WTC11 (cell line): ENCODE data around the gene RHBDL1. TPM values are rescaled to one million over a fixed set of nuclear protein-coding genes. Genes with fewer than 3 reads are reported as not detected.
A peak's percentile ranks its signal among the peaks of the same experiment; 100 is the strongest.

Experiments used
- ATAC-seq: fragments of 200-7000 bp; cut with Tn5 transposase; 2 replicates; pipeline ENCODE4 v1.10.0; 2021; ENCODE audit warnings: mild to moderate bottlenecking, moderate library complexity
- CTCF ChIA-PET: fragments of 300-600 bp; sonication (Branson Sonifier 250); formaldehyde crosslinking; loops from one replicate; lab custom pipeline; 2021; ENCODE audit warnings: antibody characterized with exemption; lab: Charles Lee
- POLR2A ChIA-PET: fragments of 350-600 bp; sonication (Branson Sonifier 250); formaldehyde crosslinking; loops from one replicate; lab custom pipeline; 2021; ENCODE audit warnings: antibody characterized with exemption; lab: Charles Lee
- DNase-seq: peaks from one replicate; pipeline ENCODE4 v3.0.0; 2021; ENCODE audit warnings: low spot score
- H3K27ac Mint-ChIP-seq: 2 replicates; pipeline ENCODE4 v1.8.0; 2021; ENCODE audit warnings: mixed read lengths
- H3K27me3 Mint-ChIP-seq: 2 replicates; pipeline ENCODE4 v1.8.0; 2021; ENCODE audit warnings: low read depth, mild to moderate bottlenecking, moderate library complexity, mixed read lengths
- H3K36me3 Mint-ChIP-seq: 2 replicates; pipeline ENCODE4 v1.8.0; 2021; ENCODE audit warnings: mixed read lengths
- H3K4me1 Mint-ChIP-seq: 2 replicates; pipeline ENCODE4 v1.8.0; 2022; ENCODE audit warnings: mixed read lengths
- H3K4me3 Mint-ChIP-seq: 2 replicates; pipeline ENCODE4 v1.8.0; 2021; ENCODE audit warnings: mild to moderate bottlenecking, moderate library complexity, mixed read lengths
- H3K9me3 Mint-ChIP-seq: 2 replicates; pipeline ENCODE4 v1.8.0; 2021; ENCODE audit warnings: mixed read lengths
- ATF1 ChIP-seq: sonication (generic); formaldehyde crosslinking; IDR thresholded peaks from 2 replicates; pipeline ENCODE4 v1.8.1; 2023; ENCODE audit warnings: mild to moderate bottlenecking, moderate library complexity, missing genetic modification reagents
- CBFB ChIP-seq: sonication (generic); formaldehyde crosslinking; IDR thresholded peaks from 2 replicates; pipeline ENCODE4 v1.8.1; 2022; ENCODE audit warnings: mild to moderate bottlenecking, low read depth, missing genetic modification reagents
- GABPB1 ChIP-seq: sonication (generic); formaldehyde crosslinking; IDR thresholded peaks from 2 replicates; pipeline ENCODE4 v1.8.1; 2023; ENCODE audit warnings: mild to moderate bottlenecking, missing genetic modification reagents
- NFE2L1 ChIP-seq: sonication (generic); formaldehyde crosslinking; IDR thresholded peaks from 2 replicates; pipeline ENCODE4 v1.8.1; 2023; ENCODE audit warnings: missing genetic modification reagents
- RELA ChIP-seq: sonication (generic); formaldehyde crosslinking; IDR thresholded peaks from 2 replicates; pipeline ENCODE4 v1.8.1; 2022; ENCODE audit warnings: missing genetic modification reagents, mild to moderate bottlenecking, borderline replicate concordance
- SMAD3 ChIP-seq: sonication (generic); formaldehyde crosslinking; IDR thresholded peaks from 2 replicates; pipeline ENCODE4 v1.8.0; 2022; ENCODE audit warnings: missing genetic modification reagents, mild to moderate bottlenecking, borderline replicate concordance
- SOX15 ChIP-seq: fragments of 250-450 bp; sonication (Bioruptor Pico); IDR thresholded peaks from 2 replicates; pipeline ENCODE4 v1.9.0; 2021; ENCODE audit warnings: mild to moderate bottlenecking
- TEAD4 ChIP-seq: sonication (generic); formaldehyde crosslinking; IDR thresholded peaks from 2 replicates; pipeline ENCODE4 v1.8.0; 2022; ENCODE audit warnings: mild to moderate bottlenecking, missing genetic modification reagents
- ZNF121 ChIP-seq: sonication (generic); formaldehyde crosslinking; IDR thresholded peaks from 2 replicates; pipeline ENCODE4 v1.8.0; 2023; ENCODE audit warnings: missing genetic modification reagents
- ZNF232 ChIP-seq: sonication (generic); formaldehyde crosslinking; IDR thresholded peaks from 2 replicates; pipeline ENCODE4 v1.8.0; 2022; ENCODE audit warnings: mild to moderate bottlenecking, missing genetic modification reagents
- ZNF263 ChIP-seq: sonication (generic); formaldehyde crosslinking; IDR thresholded peaks from 2 replicates; pipeline ENCODE4 v1.8.1; 2022; ENCODE audit warnings: low read depth, mild to moderate bottlenecking, moderate library complexity, missing genetic modification reagents
- total RNA-seq: library from RNA; stranded (reverse); gene quantifications from 3 replicates; pipeline ENCODE4 v1.2.3, GENCODE V29; 2021
- TF ChIP-seq, protein P1 (sequence below): sonication (generic); formaldehyde crosslinking; IDR thresholded peaks from 2 replicates; pipeline ENCODE4 v1.8.1; 2022; ENCODE audit warnings: missing genetic modification reagents, borderline replicate concordance
- TF ChIP-seq, protein P2 (sequence below): fragments of 250-450 bp; sonication (Bioruptor Pico); IDR thresholded peaks from 2 replicates; pipeline ENCODE4 v1.9.0; 2021; ENCODE audit warnings: moderate library complexity, mild to moderate bottlenecking, inconsistent platforms, borderline replicate concordance
- TF ChIP-seq, protein P3 (sequence below): sonication (generic); formaldehyde crosslinking; IDR thresholded peaks from 2 replicates; pipeline ENCODE4 v1.8.1; 2022; ENCODE audit warnings: mild to moderate bottlenecking, missing genetic modification reagents, moderate library complexity, borderline replicate concordance
- TF ChIP-seq, protein P4 (sequence below): sonication (generic); formaldehyde crosslinking; IDR thresholded peaks from 2 replicates; pipeline ENCODE4 v1.8.0; 2023; ENCODE audit warnings: mild to moderate bottlenecking, missing genetic modification reagents
- TF ChIP-seq, protein P5 (sequence below): sonication (generic); formaldehyde crosslinking; IDR thresholded peaks from 2 replicates; pipeline ENCODE4 v1.8.1; 2023; ENCODE audit warnings: mild to moderate bottlenecking, missing genetic modification reagents
- TF ChIP-seq, protein P6 (sequence below): fragments of 200-600 bp; IDR thresholded peaks from 2 replicates; pipeline ENCODE4 v1.8.0; 2022; ENCODE audit warnings: antibody characterized with exemption
- TF ChIP-seq, protein P7 (sequence below): fragments of 250-450 bp; sonication (Bioruptor Pico); IDR thresholded peaks from 2 replicates; pipeline ENCODE4 v1.9.0; 2021; ENCODE audit warnings: mild to moderate bottlenecking
- TF ChIP-seq, protein P8 (sequence below): fragments of 250-450 bp; sonication (Bioruptor Pico); IDR thresholded peaks from 2 replicates; pipeline ENCODE4 v1.8.0; 2021; ENCODE audit warnings: mild to moderate bottlenecking

Gene RHBDL1
- total RNA-seq, 1 experiment from 2014 or later, result 8.2 TPM

DNA sequence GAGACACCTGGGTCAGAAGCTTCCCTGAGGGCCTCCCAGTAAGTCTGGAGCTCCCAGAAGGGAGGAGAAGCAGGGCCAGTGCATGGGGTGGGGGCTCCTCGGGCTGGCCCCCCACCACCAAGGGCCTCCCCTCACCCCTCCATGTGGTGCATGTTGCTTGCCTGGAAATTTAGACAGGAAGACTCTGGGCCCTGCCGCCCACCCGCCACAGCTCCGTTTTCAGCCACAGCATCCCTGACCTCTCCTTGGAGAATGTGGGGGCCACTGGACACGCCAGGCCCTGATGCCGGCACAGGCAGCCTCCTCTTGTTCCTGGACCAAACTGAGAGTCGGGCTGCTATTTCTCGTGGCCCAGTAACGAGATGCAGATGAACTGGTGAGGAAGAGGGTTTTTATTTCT is 36.6 kb upstream of the RHBDL1 start:
- Mint-ChIP-seq H3K9me3 (no peaks in the 10 kb centered on the region), H3K27ac (peak overlapping the region; percentile 72), H3K27me3 (peaks cover 4% of the 10 kb centered on the region; the same call in 1 of the 2 replicates), H3K4me3 (peak overlapping the region; percentile 36), H3K4me1 (peaks cover 19% of the 10 kb centered on the region), H3K36me3 (no peaks in the 10 kb centered on the region)
- ChIA-PET POLR2A (interaction anchor here (0.8 to 1.5 kb wide), 2 partner anchors 9 to 22 kb away, joined by 5 to 7 read pairs; no protein-coding TSS in a partner anchor), CTCF (interaction anchor here (0.5 to 4.0 kb wide), 13 partner anchors 9 to 361 kb away, joined by 3 to 37 read pairs (median 5); partner anchors contain the start of genes RHOT2 and WDR90)
- DNase-seq (no peak), ATAC-seq (no peak)
- TF ChIP-seq ZNF121 (CRISPR knock-in tag) (no peak), ATF1 (no peak), NFE2L1 (CRISPR knock-in tag) (no peak), SOX15 (CRISPR knock-in tag) (no peak), ZNF263 (no peak), ZNF232 (no peak), GABPB1 (CRISPR knock-in tag) (no peak), CBFB (CRISPR knock-in tag) (no peak), RELA (no peak), SMAD3 (CRISPR knock-in tag) (no peak), TEAD4 (CRISPR knock-in tag) (no peak)
- TF ChIP-seq, protein P1, sequence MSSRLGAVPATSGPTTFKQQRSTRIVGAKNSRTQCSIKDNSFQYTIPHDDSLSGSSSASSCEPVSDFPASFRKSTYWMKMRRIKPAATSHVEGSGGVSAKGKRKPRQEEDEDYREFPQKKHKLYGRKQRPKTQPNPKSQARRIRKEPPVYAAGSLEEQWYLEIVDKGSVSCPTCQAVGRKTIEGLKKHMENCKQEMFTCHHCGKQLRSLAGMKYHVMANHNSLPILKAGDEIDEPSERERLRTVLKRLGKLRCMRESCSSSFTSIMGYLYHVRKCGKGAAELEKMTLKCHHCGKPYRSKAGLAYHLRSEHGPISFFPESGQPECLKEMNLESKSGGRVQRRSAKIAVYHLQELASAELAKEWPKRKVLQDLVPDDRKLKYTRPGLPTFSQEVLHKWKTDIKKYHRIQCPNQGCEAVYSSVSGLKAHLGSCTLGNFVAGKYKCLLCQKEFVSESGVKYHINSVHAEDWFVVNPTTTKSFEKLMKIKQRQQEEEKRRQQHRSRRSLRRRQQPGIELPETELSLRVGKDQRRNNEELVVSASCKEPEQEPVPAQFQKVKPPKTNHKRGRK (CRISPR knock-in tag), result no peak
- TF ChIP-seq, protein P2, sequence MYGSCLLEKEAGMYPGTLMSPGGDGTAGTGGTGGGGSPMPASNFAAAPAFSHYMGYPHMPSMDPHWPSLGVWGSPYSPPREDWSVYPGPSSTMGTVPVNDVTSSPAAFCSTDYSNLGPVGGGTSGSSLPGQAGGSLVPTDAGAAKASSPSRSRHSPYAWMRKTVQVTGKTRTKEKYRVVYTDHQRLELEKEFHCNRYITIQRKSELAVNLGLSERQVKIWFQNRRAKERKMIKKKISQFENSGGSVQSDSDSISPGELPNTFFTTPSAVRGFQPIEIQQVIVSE (CRISPR knock-in tag), result no peak
- TF ChIP-seq, protein P3, sequence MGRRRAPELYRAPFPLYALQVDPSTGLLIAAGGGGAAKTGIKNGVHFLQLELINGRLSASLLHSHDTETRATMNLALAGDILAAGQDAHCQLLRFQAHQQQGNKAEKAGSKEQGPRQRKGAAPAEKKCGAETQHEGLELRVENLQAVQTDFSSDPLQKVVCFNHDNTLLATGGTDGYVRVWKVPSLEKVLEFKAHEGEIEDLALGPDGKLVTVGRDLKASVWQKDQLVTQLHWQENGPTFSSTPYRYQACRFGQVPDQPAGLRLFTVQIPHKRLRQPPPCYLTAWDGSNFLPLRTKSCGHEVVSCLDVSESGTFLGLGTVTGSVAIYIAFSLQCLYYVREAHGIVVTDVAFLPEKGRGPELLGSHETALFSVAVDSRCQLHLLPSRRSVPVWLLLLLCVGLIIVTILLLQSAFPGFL (CRISPR knock-in tag), result no peak
- TF ChIP-seq, protein P4, sequence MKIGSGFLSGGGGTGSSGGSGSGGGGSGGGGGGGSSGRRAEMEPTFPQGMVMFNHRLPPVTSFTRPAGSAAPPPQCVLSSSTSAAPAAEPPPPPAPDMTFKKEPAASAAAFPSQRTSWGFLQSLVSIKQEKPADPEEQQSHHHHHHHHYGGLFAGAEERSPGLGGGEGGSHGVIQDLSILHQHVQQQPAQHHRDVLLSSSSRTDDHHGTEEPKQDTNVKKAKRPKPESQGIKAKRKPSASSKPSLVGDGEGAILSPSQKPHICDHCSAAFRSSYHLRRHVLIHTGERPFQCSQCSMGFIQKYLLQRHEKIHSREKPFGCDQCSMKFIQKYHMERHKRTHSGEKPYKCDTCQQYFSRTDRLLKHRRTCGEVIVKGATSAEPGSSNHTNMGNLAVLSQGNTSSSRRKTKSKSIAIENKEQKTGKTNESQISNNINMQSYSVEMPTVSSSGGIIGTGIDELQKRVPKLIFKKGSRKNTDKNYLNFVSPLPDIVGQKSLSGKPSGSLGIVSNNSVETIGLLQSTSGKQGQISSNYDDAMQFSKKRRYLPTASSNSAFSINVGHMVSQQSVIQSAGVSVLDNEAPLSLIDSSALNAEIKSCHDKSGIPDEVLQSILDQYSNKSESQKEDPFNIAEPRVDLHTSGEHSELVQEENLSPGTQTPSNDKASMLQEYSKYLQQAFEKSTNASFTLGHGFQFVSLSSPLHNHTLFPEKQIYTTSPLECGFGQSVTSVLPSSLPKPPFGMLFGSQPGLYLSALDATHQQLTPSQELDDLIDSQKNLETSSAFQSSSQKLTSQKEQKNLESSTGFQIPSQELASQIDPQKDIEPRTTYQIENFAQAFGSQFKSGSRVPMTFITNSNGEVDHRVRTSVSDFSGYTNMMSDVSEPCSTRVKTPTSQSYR, result no peak
- TF ChIP-seq, protein P5, sequence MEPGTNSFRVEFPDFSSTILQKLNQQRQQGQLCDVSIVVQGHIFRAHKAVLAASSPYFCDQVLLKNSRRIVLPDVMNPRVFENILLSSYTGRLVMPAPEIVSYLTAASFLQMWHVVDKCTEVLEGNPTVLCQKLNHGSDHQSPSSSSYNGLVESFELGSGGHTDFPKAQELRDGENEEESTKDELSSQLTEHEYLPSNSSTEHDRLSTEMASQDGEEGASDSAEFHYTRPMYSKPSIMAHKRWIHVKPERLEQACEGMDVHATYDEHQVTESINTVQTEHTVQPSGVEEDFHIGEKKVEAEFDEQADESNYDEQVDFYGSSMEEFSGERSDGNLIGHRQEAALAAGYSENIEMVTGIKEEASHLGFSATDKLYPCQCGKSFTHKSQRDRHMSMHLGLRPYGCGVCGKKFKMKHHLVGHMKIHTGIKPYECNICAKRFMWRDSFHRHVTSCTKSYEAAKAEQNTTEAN (CRISPR knock-in tag), result no peak
- TF ChIP-seq, protein P6, sequence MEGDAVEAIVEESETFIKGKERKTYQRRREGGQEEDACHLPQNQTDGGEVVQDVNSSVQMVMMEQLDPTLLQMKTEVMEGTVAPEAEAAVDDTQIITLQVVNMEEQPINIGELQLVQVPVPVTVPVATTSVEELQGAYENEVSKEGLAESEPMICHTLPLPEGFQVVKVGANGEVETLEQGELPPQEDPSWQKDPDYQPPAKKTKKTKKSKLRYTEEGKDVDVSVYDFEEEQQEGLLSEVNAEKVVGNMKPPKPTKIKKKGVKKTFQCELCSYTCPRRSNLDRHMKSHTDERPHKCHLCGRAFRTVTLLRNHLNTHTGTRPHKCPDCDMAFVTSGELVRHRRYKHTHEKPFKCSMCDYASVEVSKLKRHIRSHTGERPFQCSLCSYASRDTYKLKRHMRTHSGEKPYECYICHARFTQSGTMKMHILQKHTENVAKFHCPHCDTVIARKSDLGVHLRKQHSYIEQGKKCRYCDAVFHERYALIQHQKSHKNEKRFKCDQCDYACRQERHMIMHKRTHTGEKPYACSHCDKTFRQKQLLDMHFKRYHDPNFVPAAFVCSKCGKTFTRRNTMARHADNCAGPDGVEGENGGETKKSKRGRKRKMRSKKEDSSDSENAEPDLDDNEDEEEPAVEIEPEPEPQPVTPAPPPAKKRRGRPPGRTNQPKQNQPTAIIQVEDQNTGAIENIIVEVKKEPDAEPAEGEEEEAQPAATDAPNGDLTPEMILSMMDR, result no peak
- TF ChIP-seq, protein P7, sequence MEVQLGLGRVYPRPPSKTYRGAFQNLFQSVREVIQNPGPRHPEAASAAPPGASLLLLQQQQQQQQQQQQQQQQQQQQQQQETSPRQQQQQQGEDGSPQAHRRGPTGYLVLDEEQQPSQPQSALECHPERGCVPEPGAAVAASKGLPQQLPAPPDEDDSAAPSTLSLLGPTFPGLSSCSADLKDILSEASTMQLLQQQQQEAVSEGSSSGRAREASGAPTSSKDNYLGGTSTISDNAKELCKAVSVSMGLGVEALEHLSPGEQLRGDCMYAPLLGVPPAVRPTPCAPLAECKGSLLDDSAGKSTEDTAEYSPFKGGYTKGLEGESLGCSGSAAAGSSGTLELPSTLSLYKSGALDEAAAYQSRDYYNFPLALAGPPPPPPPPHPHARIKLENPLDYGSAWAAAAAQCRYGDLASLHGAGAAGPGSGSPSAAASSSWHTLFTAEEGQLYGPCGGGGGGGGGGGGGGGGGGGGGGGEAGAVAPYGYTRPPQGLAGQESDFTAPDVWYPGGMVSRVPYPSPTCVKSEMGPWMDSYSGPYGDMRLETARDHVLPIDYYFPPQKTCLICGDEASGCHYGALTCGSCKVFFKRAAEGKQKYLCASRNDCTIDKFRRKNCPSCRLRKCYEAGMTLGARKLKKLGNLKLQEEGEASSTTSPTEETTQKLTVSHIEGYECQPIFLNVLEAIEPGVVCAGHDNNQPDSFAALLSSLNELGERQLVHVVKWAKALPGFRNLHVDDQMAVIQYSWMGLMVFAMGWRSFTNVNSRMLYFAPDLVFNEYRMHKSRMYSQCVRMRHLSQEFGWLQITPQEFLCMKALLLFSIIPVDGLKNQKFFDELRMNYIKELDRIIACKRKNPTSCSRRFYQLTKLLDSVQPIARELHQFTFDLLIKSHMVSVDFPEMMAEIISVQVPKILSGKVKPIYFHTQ, result no peak
- TF ChIP-seq, protein P8, sequence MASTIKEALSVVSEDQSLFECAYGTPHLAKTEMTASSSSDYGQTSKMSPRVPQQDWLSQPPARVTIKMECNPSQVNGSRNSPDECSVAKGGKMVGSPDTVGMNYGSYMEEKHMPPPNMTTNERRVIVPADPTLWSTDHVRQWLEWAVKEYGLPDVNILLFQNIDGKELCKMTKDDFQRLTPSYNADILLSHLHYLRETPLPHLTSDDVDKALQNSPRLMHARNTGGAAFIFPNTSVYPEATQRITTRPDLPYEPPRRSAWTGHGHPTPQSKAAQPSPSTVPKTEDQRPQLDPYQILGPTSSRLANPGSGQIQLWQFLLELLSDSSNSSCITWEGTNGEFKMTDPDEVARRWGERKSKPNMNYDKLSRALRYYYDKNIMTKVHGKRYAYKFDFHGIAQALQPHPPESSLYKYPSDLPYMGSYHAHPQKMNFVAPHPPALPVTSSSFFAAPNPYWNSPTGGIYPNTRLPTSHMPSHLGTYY, result no peak
